NT2/D1 (cell line): ENCODE data around the gene CXXC5.

Experiments
- DNase-seq: peaks from one replicate; pipeline ENCODE4 v3.0.0-alpha.2; 2011; ENCODE audit warnings: low read depth, low spot score
- H3K27me3 ChIP-seq: 2 replicates; pipeline ENCODE4 v1.6.0; 2011; ENCODE audit warnings: mild to moderate bottlenecking; ENCODE audit not compliant: insufficient read length, insufficient read depth
- H3K36me3 ChIP-seq: 2 replicates; pipeline ENCODE4 v1.6.1; 2011; ENCODE audit warnings: mild to moderate bottlenecking, low read length, mixed read lengths; ENCODE audit not compliant: insufficient read depth, insufficient read length
- H3K4me1 ChIP-seq: 2 replicates; pipeline ENCODE4 v1.5.1; 2011; ENCODE audit not compliant: insufficient read depth, insufficient read length
- H3K4me3 ChIP-seq: 2 replicates; pipeline ENCODE4 v1.5.1; 2011; ENCODE audit warnings: low read depth; ENCODE audit not compliant: insufficient read length
- H3K9ac ChIP-seq: 2 replicates; pipeline ENCODE4 v1.6.0; 2011; ENCODE audit warnings: low read depth; ENCODE audit not compliant: insufficient read length
- H3K9me3 ChIP-seq: 2 replicates; pipeline ENCODE4 v1.5.1; 2011; ENCODE audit warnings: mild to moderate bottlenecking, low read length; ENCODE audit not compliant: insufficient read depth
- SUZ12 ChIP-seq: IDR thresholded peaks from 2 replicates; pipeline ENCODE4 v1.6.1; 2011; ENCODE audit not compliant: insufficient read length, insufficient read depth; ENCODE audit errors: extremely low read depth
- YY1 ChIP-seq: IDR thresholded peaks from 2 replicates; pipeline ENCODE4 v1.6.1; 2011; ENCODE audit not compliant: insufficient read length, insufficient read depth
- ZNF274 ChIP-seq: IDR thresholded peaks from 2 replicates; pipeline ENCODE4 v1.6.1; 2011; ENCODE audit warnings: mild to moderate bottlenecking, low read depth, low read length

Gene CXXC5

DNA sequence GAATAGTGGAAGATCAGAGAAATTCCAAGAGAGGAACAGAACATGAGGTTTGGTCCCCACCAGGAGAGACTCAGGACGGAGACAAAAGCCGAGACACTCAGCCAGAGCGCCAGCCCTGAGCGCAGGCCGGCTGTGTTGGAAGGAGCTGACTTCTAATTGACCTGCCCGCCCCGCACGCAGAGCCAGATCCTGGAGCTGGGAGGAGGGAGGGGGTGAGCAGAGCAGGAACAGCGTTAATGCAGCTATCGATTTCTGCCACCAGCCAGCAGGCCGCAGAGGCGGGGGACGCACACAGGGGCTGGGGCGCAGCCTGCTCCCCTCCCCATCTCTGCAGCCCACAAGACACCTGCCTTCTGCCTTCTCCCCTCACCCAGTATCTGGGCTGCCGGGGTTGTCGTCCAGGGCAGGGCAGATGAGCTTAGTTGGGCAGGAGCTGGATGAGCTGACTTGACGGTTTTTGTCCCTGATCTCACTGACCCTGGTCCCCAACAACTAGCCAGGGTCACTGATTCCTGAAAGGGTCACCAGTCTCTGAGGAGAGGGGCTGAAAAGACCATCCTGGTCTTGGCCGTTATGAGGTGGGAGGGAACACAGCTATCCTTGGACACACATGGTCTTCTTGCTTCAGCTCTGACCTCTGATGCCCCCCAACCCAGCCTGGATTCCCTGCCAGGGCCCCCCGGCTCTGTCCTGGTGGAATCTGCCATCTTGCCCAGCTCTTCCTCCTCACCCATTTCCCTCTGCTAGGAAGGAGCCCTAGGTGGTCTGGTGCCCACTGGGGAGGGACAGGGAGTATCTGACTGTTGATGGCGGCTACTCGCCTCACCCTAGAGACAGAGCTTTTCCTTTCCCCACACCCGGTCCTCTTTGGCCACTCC, 29.8 kb downstream of the CXXC5 start:
- no peak for DNase-seq
- no peaks in the 10 kb centered on the region for H3K9me3 ChIP-seq
- H3K4me3 ChIP-seq: no peak overlapping the region
- H3K36me3 ChIP-seq: peaks cover 50% of the 10 kb centered on the region
- H3K9ac ChIP-seq: no peak overlapping the region
- no peaks in the 10 kb centered on the region for H3K27me3 ChIP-seq
- peaks cover 15% of the 10 kb centered on the region for H3K4me1 ChIP-seq
- TF ChIP-seq YY1 (no peak), ZNF274 (no peak), SUZ12 (no peak)

DNA sequence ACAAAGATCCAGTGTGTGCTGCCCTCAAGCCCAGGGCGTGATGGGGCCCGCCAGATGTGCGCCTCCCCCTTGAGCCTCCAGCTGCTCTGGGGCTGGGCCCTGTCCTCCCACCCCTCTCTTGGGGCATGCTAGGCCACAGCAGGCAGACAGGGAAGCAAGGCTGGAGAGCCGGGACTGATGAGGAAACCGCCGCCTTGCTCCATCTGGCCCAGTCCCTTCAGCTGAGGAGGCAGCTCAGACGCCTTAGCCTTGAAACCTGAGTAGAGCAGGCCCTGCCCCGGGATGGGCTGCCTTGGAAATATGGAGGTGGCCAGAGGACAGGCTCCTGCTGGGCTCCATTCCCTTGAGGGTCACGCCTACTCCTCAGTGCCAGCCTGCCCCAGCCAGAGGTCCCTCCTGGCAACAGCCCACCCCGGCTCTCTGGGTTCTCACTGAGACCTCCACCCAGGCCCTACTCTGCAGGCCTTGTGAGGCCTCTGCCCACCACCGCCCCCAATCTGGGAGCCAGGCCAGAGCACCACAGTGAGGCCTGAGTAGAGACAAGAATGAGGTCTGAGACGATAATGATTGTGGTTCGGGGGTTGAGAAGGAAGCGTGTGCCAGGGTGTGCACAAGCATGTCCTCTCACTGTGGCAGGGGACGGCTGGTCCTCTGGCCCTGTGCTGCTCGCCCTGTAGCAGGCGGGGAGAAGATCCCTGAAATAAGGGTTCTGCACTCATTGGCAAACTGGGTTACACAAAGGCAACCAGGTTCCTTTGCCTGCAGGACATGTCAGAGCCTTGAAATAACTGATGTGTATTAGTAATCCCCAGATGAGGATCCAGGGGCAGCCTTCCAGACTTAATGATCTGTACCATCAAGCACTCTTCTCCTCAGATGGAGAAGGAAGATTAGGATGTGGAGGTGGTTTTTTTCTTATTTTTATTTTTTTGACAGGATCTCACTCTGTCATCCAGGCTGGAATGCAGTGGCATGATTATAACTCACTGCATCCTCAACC, 30.9 kb downstream of the CXXC5 start:
- TF ChIP-seq ZNF274: no peak
- TF ChIP-seq SUZ12: no peak
- TF ChIP-seq YY1: no peak
- Histone ChIP-seq H3K4me1 (peaks cover 16% of the 10 kb centered on the region), H3K4me3 (no peak overlapping the region), H3K27me3 (no peaks in the 10 kb centered on the region), H3K36me3 (peaks cover 57% of the 10 kb centered on the region), H3K9me3 (no peaks in the 10 kb centered on the region), H3K9ac (no peak overlapping the region)
- DNase-seq: no peak

DNA sequence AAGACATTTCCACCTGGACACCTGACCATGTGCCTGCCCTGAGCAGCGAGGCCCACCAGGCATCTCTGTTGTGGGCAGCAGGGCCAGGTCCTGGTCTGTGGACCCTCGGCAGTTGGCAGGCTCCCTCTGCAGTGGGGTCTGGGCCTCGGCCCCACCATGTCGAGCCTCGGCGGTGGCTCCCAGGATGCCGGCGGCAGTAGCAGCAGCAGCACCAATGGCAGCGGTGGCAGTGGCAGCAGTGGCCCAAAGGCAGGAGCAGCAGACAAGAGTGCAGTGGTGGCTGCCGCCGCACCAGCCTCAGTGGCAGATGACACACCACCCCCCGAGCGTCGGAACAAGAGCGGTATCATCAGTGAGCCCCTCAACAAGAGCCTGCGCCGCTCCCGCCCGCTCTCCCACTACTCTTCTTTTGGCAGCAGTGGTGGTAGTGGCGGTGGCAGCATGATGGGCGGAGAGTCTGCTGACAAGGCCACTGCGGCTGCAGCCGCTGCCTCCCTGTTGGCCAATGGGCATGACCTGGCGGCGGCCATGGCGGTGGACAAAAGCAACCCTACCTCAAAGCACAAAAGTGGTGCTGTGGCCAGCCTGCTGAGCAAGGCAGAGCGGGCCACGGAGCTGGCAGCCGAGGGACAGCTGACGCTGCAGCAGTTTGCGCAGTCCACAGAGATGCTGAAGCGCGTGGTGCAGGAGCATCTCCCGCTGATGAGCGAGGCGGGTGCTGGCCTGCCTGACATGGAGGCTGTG, 32.4 kb downstream of the CXXC5 start:
- no peak for DNase-seq
- no peaks in the 10 kb centered on the region for H3K9me3 ChIP-seq
- TF ChIP-seq YY1: no peak
- TF ChIP-seq ZNF274: no peak
- TF ChIP-seq SUZ12: no peak
- no peak overlapping the region for H3K9ac ChIP-seq
- peaks cover 61% of the 10 kb centered on the region for H3K36me3 ChIP-seq
- no peak overlapping the region for H3K4me3 ChIP-seq
- H3K27me3 ChIP-seq: no peaks in the 10 kb centered on the region
- H3K4me1 ChIP-seq: peaks cover 22% of the 10 kb centered on the region

DNA sequence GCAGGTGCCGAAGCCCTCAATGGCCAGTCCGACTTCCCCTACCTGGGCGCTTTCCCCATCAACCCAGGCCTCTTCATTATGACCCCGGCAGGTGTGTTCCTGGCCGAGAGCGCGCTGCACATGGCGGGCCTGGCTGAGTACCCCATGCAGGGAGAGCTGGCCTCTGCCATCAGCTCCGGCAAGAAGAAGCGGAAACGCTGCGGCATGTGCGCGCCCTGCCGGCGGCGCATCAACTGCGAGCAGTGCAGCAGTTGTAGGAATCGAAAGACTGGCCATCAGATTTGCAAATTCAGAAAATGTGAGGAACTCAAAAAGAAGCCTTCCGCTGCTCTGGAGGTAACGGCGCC, 32.9 kb downstream of the CXXC5 start:
- H3K4me3 ChIP-seq: no peak overlapping the region
- DNase-seq: no peak
- no peaks in the 10 kb centered on the region for H3K27me3 ChIP-seq
- H3K9me3 ChIP-seq: no peaks in the 10 kb centered on the region
- no peak overlapping the region for H3K9ac ChIP-seq
- peaks cover 65% of the 10 kb centered on the region for H3K36me3 ChIP-seq
- peaks cover 22% of the 10 kb centered on the region for H3K4me1 ChIP-seq
- TF ChIP-seq SUZ12: no peak
- no peak for TF ChIP-seq YY1
- TF ChIP-seq ZNF274: no peak

DNA sequence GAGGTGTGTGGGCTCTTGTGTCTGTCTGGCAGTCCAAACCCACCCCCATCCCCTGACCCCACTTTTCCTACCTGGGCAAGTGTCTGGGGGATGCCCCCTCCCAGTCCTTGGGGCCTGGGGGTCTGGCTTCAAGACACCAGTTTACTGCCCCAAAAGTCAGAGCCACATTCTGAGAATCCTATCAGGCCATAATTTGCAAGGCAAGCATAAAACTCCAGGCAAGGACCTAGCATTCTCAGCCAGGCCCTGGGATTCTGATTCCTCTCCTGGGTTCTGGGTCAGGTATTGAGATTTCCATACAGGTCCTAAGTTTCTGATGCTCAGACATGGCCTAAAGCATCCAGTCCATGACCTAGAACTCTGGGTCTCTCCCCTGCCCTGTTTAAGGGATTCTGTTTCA, 33.3 kb downstream of the CXXC5 start:
- no peak for TF ChIP-seq YY1
- no peak for TF ChIP-seq SUZ12
- TF ChIP-seq ZNF274: no peak
- no peak for DNase-seq
- Histone ChIP-seq H3K36me3 (peaks cover 68% of the 10 kb centered on the region), H3K9me3 (no peaks in the 10 kb centered on the region), H3K9ac (no peak overlapping the region), H3K4me3 (no peak overlapping the region), H3K27me3 (no peaks in the 10 kb centered on the region), H3K4me1 (peaks cover 23% of the 10 kb centered on the region)

DNA sequence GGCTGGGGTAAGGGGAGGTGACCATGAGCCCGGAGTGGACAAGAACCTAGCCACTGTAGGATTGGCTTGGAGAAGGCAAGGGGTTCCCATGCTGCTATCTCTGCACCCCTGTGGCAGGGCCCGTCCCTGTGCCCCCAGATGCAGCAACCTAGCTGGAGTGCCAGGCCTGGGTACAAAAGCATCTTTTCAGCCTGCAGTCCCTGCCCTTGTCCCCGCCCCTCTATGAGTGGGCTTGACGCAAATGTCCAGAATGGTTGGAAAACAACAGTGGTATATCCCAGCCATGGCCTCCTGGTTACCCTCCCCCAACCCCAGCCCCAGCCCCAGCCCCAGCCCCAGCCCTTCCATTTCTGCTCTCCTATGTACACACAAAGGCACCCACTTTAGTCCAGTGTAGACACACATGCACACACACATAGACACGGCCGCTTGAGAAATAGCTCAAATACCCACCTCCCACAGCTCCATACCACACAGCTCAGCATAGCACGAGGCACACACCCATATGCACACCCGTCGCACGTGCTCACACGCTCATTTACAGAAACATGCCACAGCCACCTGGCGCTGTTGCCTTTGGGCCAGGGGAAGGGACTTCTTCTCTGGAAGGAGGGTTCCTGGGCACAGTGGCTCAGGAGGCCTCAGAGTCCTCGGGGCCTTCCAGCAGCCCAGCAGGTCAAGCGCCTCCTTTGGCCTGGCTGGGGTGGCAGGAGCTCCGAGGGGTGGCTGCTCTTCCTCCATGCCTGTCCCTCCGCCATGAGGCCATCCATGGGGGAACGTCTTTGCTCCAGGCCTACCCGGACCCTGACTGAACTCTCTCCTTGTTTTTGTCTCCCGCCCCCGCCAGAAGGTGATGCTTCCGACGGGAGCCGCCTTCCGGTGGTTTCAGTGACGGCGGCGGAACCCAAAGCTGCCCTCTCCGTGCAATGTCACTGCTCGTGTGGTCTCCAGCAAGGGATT, 34.1 kb downstream of the CXXC5 start:
- Histone ChIP-seq H3K27me3 (no peaks in the 10 kb centered on the region), H3K9me3 (no peaks in the 10 kb centered on the region), H3K9ac (no peak overlapping the region), H3K4me3 (no peak overlapping the region), H3K36me3 (peaks cover 74% of the 10 kb centered on the region), H3K4me1 (peaks cover 25% of the 10 kb centered on the region)
- TF ChIP-seq ZNF274 (no peak), YY1 (no peak), SUZ12 (no peak)
- DNase-seq: no peak
